Sigmoid colon (tissue), 7 donors: ENCODE data around the gene EGR4. TPM values are rescaled to one million over a fixed set of nuclear protein-coding genes. Genes with fewer than 3 reads are reported as not detected.

ENCODE experiments used
- polyA plus RNA-seq, 3 donors: library from polyadenylated mRNA; stranded (reverse); fragments of 200-250 nt; gene quantifications; one replicate each; pipeline ENCODE4 v1.2.3, GENCODE V29; 2013
- small RNA-seq, 3 donors: library from RNA; depleted of rRNA; stranded (forward); fragments of <200 nt; gene quantifications; one replicate each; pipeline ENCODE3, GENCODE V24; 2016
- total RNA-seq, 4 donors: library from RNA; depleted of rRNA; stranded (reverse); fragments of >200 nt; gene quantifications; one replicate each; pipeline ENCODE4 v1.1.0, GENCODE V29; 2016
- donor health status: healthy with polysubstance abuse.
- donor health status: Bipolar disorder and iron deficiency.
- donor health status: healthy.

The EGR4 gene
- total and polyA plus RNA-seq, 7 donors, result 0.07 to 0.14 TPM; not detected in 5

Small RNA genes lying within 50 kb of the gene (small RNA-seq; reads per million reads assigned to genes)
- 0 reads per million in 3 donors for gene RNU6-111P

Other genes with a start within 250 kb of the EGR4 start
- 10 to 100 TPM in 2 of 4 donors, 1 to 10 TPM in 2; 6.7 to 27.1 (median 10.4) TPM for gene SFXN5, start 221.8 kb downstream of the EGR4 start, total RNA-seq
- 10 to 100 TPM in 2 of 3 donors, 1 to 10 TPM in 1; 5.4 to 15.3 (median 12.4) TPM for gene SFXN5, start 221.8 kb downstream of the EGR4 start, polyA plus RNA-seq
- gene RAB11FIP5, start 180.6 kb downstream of the EGR4 start, total RNA-seq, result 10 to 100 TPM; 13.9 to 24.4 (median 19.4) TPM
- gene RAB11FIP5, start 180.6 kb downstream of the EGR4 start, polyA plus RNA-seq, result 10 to 100 TPM in 2 of 3 donors, 1 to 10 TPM in 1; 9.6 to 13.2 (median 12.8) TPM
- gene NOTO, start 91.0 kb downstream of the EGR4 start, total RNA-seq, result not detected
- gene NOTO, start 91.0 kb downstream of the EGR4 start, polyA plus RNA-seq, result not detected
- gene SMYD5, start 79.3 kb downstream of the EGR4 start, total RNA-seq, result 10 to 100 TPM in 1 of 4 donors, 1 to 10 TPM in 3; 6.9 to 12.4 (median 7.9) TPM
- gene SMYD5, start 79.3 kb downstream of the EGR4 start, polyA plus RNA-seq, result 10 to 100 TPM in 1 of 3 donors, 1 to 10 TPM in 2; 5.3 to 18.2 (median 7.8) TPM
- 10 to 100 TPM; 27.7 to 68.1 (median 38.6) TPM for gene PRADC1, start 60.3 kb downstream of the EGR4 start, total RNA-seq
- gene PRADC1, start 60.3 kb downstream of the EGR4 start, polyA plus RNA-seq, result 10 to 100 TPM; 30.3 to 57.1 (median 55.9) TPM
- 100 to 1,000 TPM; 173 to 197 (median 188) TPM for gene CCT7, start 59.2 kb downstream of the EGR4 start, total RNA-seq
- gene CCT7, start 59.2 kb downstream of the EGR4 start, polyA plus RNA-seq, result 100 to 1,000 TPM; 121 to 173 (median 148) TPM
- gene FBXO41, start 9.1 kb downstream of the EGR4 start, total RNA-seq, result 1 to 10 TPM in 3 of 4 donors, under 1 TPM in 1; 0.55 to 2.9 (median 2.3) TPM
- gene FBXO41, start 9.1 kb downstream of the EGR4 start, polyA plus RNA-seq, result 1 to 10 TPM in 1 of 3 donors, under 1 TPM in 2; under 0.01 to 4.4 (median 0.46) TPM
- gene ALMS1, start 92.3 kb upstream of the EGR4 start, total RNA-seq, result 10 to 100 TPM; 29.3 to 47.6 (median 34.1) TPM
- gene ALMS1, start 92.3 kb upstream of the EGR4 start, polyA plus RNA-seq, result 1 to 10 TPM; 3.5 to 8.6 (median 5.4) TPM